ENCODE results near the gene DCDC1.

DNA sequence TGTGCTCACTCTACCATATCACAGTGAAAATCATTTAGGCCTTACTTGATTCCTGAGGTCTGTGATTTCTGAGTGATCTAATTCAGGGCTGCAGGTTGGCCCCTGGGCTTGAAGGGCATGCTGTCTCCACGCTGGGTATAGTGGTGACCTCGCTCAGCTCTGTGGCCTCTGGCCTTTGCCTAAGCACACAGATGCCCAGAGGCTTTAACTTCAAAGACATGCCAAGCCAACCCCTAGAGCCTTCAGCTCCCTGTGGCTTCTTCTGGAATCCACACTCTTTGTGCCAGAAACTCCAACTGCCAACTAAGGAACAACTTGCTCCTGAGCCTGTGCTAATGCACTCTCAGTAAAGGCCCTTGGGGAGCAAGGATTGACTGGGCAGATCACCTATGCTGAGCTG, 550.8 kb downstream of the DCDC1 start:
- TF ChIP-seq, protein P1, sequence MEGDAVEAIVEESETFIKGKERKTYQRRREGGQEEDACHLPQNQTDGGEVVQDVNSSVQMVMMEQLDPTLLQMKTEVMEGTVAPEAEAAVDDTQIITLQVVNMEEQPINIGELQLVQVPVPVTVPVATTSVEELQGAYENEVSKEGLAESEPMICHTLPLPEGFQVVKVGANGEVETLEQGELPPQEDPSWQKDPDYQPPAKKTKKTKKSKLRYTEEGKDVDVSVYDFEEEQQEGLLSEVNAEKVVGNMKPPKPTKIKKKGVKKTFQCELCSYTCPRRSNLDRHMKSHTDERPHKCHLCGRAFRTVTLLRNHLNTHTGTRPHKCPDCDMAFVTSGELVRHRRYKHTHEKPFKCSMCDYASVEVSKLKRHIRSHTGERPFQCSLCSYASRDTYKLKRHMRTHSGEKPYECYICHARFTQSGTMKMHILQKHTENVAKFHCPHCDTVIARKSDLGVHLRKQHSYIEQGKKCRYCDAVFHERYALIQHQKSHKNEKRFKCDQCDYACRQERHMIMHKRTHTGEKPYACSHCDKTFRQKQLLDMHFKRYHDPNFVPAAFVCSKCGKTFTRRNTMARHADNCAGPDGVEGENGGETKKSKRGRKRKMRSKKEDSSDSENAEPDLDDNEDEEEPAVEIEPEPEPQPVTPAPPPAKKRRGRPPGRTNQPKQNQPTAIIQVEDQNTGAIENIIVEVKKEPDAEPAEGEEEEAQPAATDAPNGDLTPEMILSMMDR (IDR thresholded peaks at IDR 0.05) = no peak
- TF ChIP-seq, protein P2, sequence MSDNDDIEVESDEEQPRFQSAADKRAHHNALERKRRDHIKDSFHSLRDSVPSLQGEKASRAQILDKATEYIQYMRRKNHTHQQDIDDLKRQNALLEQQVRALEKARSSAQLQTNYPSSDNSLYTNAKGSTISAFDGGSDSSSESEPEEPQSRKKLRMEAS (CRISPR knock-in tag; IDR thresholded peaks at IDR 0.05) = no peak
- TF ChIP-seq RELA (CRISPR knock-in tag; IDR thresholded peaks at IDR 0.05; ENCODE audit: borderline replicate concordance) = no peak
- no peak for TF ChIP-seq ZNF121 (CRISPR knock-in tag; IDR thresholded peaks at IDR 0.05)
- no peak for TF ChIP-seq ELF4 (CRISPR knock-in tag; IDR thresholded peaks at IDR 0.05; ENCODE audit: low read depth)
- no peak for TF ChIP-seq ZNF232 (CRISPR knock-in tag; IDR thresholded peaks at IDR 0.05)
- no peak for TF ChIP-seq ZNF263 (CRISPR knock-in tag; IDR thresholded peaks at IDR 0.05; ENCODE audit: low read depth)
- TF ChIP-seq, protein P3, sequence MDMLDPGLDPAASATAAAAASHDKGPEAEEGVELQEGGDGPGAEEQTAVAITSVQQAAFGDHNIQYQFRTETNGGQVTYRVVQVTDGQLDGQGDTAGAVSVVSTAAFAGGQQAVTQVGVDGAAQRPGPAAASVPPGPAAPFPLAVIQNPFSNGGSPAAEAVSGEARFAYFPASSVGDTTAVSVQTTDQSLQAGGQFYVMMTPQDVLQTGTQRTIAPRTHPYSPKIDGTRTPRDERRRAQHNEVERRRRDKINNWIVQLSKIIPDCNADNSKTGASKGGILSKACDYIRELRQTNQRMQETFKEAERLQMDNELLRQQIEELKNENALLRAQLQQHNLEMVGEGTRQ (CRISPR knock-in tag; IDR thresholded peaks at IDR 0.05) = no peak
- no peak for TF ChIP-seq ZNF396 (CRISPR knock-in tag; IDR thresholded peaks at IDR 0.05; ENCODE audit: borderline replicate concordance)
- TF ChIP-seq FOXJ3 (CRISPR knock-in tag; IDR thresholded peaks at IDR 0.05; ENCODE audit: borderline replicate concordance) = no peak
- no peak for TF ChIP-seq SMAD4 (CRISPR knock-in tag; IDR thresholded peaks at IDR 0.05)

Data from WTC11 (cell line).